Erythroblast (primary cell): ENCODE results near the gene RPS6KB2.

Experiments used
- GATA1 ChIP-seq: IDR thresholded peaks from 2 replicates; pipeline ENCODE4 v1.6.1; 2011; ENCODE audit warnings: low read depth, mild to moderate bottlenecking, control low read depth, low read length, moderate library complexity
- POLR2A ChIP-seq: IDR thresholded peaks from 2 replicates; pipeline ENCODE4 v1.6.1; 2011; ENCODE audit warnings: mild to moderate bottlenecking, low read length

GRCh38 chr11:67463186-67463585, 34.9 kb downstream of the RPS6KB2 start:
- TF ChIP-seq POLR2A (no peak), GATA1 (no peak)
